ENCODE measurements around the gene OTULINL. TPM values are rescaled to one million over a fixed set of nuclear protein-coding genes. Genes with fewer than 3 reads are reported as not detected.

OTULINL gene
- polyA plus RNA-seq, 1 experiment = 2.6 TPM

DNA sequence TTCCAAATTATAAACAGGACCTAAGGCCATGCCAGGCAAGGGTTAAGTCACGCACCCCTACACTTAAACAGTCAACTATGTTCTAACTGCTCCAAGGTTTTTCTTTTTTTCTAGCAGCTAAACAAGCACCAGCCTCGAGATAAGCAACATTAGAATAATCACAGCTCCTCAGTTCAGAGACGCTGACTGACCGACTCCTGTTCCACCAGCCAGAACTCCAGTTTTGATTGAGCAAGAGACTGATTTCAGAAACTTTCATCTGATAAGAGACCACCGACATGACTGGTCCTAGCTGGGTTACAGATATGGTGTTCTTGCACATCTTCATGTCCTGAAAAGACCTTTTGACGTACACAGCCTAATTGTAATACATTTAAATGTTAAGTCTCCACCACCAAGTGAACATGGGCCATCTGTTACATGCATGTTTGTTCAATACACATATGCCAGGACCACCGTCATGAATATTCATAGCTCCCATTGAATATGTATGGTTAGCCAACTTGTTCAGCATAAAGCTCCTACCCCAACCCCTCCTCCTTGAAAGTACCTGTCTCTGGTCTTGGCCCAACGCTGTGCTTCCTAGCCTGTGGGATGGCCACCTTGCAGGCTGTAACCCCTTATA is 23.7 kb upstream of the OTULINL start:
- no peak overlapping the region for H3K4me3 ChIP-seq (ENCODE audit: low read depth, low read length)
- DNase-seq (ENCODE audit: low read depth) = no peak
- ChIA-PET POLR2A (no interaction called here), CTCF (no interaction called here)
- peaks cover 18% of the 10 kb centered on the region for H3K27me3 ChIP-seq (ENCODE audit: control insufficient read depth, insufficient read depth, low read length)
- TF ChIP-seq CTCF (IDR thresholded peaks at IDR 0.05; ENCODE audit: insufficient read depth, low read depth, low read length) = no peak
- no peaks in the 10 kb centered on the region for H3K36me3 ChIP-seq (ENCODE audit: control insufficient read depth, insufficient read depth, low read length)

- CTCF ChIA-PET = interaction anchor here (1.0 kb wide), 1 partner anchor 10 kb away, joined by 3 read pairs; no protein-coding TSS in a partner anchor
Observed at GRCh38 chr5:14560091-14560595, 21.4 kb upstream of the OTULINL start.

GRCh38 chr5:14561741-14562140 is 19.9 kb upstream of the OTULINL start:
- DNase-seq (ENCODE audit: low read depth) = no peak
- POLR2A ChIA-PET = no interaction called here
- H3K27me3 ChIP-seq (ENCODE audit: control insufficient read depth, insufficient read depth, low read length) = peaks cover 14% of the 10 kb centered on the region
- no peak overlapping the region for H3K4me3 ChIP-seq (ENCODE audit: low read depth, low read length)
- TF ChIP-seq CTCF (IDR thresholded peaks at IDR 0.05; ENCODE audit: insufficient read depth, low read depth, low read length) = no peak
- CTCF ChIA-PET = interaction anchor here (1.2 kb wide), 1 partner anchor 14 kb away, joined by 4 read pairs; no protein-coding TSS in a partner anchor
- no peaks in the 10 kb centered on the region for H3K36me3 ChIP-seq (ENCODE audit: control insufficient read depth, insufficient read depth, low read length)

More at GRCh38 chr5:14560091-14560595, 21.4 kb upstream of the OTULINL start:
- POLR2A ChIA-PET = no interaction called here
- Histone ChIP-seq H3K36me3 (ENCODE audit: control insufficient read depth, insufficient read depth, low read length) (no peaks in the 10 kb centered on the region), H3K27me3 (ENCODE audit: control insufficient read depth, insufficient read depth, low read length) (peaks cover 16% of the 10 kb centered on the region), H3K4me3 (ENCODE audit: low read depth, low read length) (no peak overlapping the region)
- no peak for DNase-seq (ENCODE audit: low read depth)
- no peak for TF ChIP-seq CTCF (IDR thresholded peaks at IDR 0.05; ENCODE audit: insufficient read depth, low read depth, low read length)

DNA sequence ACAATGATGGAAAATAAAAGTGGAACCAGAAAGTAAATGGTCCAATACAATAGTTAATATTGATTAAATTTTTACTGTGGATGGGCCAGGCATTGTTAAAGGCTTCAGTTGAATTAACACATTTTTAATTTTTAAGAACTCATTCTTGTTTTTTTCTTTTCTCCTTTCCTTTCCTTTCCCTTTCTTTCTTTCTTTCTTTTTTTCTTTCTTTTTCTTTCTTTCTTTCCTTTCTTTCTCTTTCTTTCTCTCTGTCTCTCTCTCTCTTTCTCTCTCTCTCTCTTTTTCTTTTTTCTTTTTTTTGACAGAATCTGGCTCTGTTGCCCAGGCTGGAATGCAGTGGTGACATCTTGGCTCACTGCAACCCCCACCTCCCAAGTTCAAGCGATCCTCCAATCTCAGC is 13.3 kb upstream of the OTULINL start:
- DNase-seq (ENCODE audit: low read depth) = no peak

More for the DNA sequence above, 13.3 kb upstream of the OTULINL start:
- no peak for TF ChIP-seq CTCF (IDR thresholded peaks at IDR 0.05; ENCODE audit: insufficient read depth, low read depth, low read length)
- no peaks in the 10 kb centered on the region for H3K36me3 ChIP-seq (ENCODE audit: control insufficient read depth, insufficient read depth, low read length)
- peaks cover 5% of the 10 kb centered on the region; the same call in 1 of the 2 replicates for H3K27me3 ChIP-seq (ENCODE audit: control insufficient read depth, insufficient read depth, low read length)
- ChIA-PET POLR2A (no interaction called here), CTCF (no interaction called here)
- no peak overlapping the region for H3K4me3 ChIP-seq (ENCODE audit: low read depth, low read length)

Data from BJ (cell line).